Activated B cell treated with CpG ODN at 0.5 μM for 24 hours (primary cell): Measurements from ENCODE around the gene CAST. TPM values are rescaled to one million over a fixed set of nuclear protein-coding genes. Genes with fewer than 3 reads are reported as not detected.

Source experiments
- ATAC-seq: fragments of 200-7000 bp; cut with Tn5 transposase; one replicate; pipeline ENCODE4 v1.10.0; 2021; ENCODE audit warnings: low read depth, mild to moderate bottlenecking, moderate library complexity
- CTCF ChIA-PET: fragments of 350-600 bp; sonication (Branson Sonifier 250); formaldehyde crosslinking; loops from one replicate; lab custom pipeline; 2021; ENCODE audit warnings: antibody characterized with exemption; lab: Charles Lee
- POLR2A ChIA-PET: fragments of 350-600 bp; sonication (Branson Sonifier 250); formaldehyde crosslinking; loops from one replicate; lab custom pipeline; 2021; ENCODE audit warnings: antibody characterized with exemption; lab: Charles Lee
- DNase-seq: peaks from one replicate; pipeline ENCODE4 v3.0.0; 2022
- H3K27ac Mint-ChIP-seq: one replicate; pipeline ENCODE4 v1.8.0; 2020; ENCODE audit warnings: mixed read lengths
- H3K27me3 Mint-ChIP-seq: one replicate; pipeline ENCODE4 v1.8.0; 2021; ENCODE audit warnings: mixed read lengths
- H3K36me3 Mint-ChIP-seq: one replicate; pipeline ENCODE4 v1.8.0; 2021; ENCODE audit warnings: low read depth, mixed read lengths
- H3K4me1 Mint-ChIP-seq: one replicate; pipeline ENCODE4 v1.8.0; 2021; ENCODE audit warnings: mixed read lengths
- H3K4me3 Mint-ChIP-seq: one replicate; pipeline ENCODE4 v1.8.0; 2020; ENCODE audit warnings: mild to moderate bottlenecking, mixed read lengths
- H3K9me3 Mint-ChIP-seq: one replicate; pipeline ENCODE4 v1.8.0; 2020; ENCODE audit warnings: mixed read lengths
- intact Hi-C: fragments of 100-400 bp; cut with micrococcal nuclease; formaldehyde crosslinking; loops from one replicate; pipeline ENCODE4 v1.15.1; 2024
- total RNA-seq: library from RNA; stranded (reverse); gene quantifications from 2 replicates; pipeline ENCODE4 v1.2.3, GENCODE V29; 2022
- TF ChIP-seq, protein P1 (sequence below): fragments of 200-600 bp; IDR thresholded peaks from one replicate; pipeline ENCODE4 v1.8.0; 2022; ENCODE audit warnings: antibody characterized with exemption, mild to moderate bottlenecking

The CAST gene
- total RNA-seq, 1 donor from 2014 or later: 211 TPM

DNA sequence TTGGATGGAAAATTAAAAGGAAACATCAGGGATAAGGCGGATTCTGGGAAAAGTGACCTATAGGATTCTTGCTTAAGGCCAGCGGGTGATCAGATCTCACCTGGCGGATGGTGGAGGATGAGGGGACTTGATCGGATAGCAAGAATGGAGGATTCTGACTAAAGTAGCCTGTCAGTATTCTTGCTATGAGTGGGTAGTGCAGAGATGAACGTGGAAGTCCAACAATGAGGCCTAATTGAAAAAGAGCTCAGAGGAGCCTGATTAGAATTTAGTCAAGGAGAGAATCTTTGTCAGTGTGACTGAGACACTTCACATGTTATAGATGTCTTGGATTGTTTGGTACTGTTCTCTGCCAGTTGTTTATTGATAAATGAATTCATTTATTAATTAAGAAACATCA lies 24.9 kb downstream of the CAST start:
- Mint-ChIP-seq H3K9me3 (no peaks in the 10 kb centered on the region), H3K27ac (no peak overlapping the region), H3K4me3 (peak overlapping the region; percentile 4), H3K27me3 (no peaks in the 10 kb centered on the region), H3K36me3 (peaks cover 34% of the 10 kb centered on the region), H3K4me1 (peaks cover 33% of the 10 kb centered on the region)
- ATAC-seq (no peak), DNase-seq (no peak)
- TF ChIP-seq, protein P1, sequence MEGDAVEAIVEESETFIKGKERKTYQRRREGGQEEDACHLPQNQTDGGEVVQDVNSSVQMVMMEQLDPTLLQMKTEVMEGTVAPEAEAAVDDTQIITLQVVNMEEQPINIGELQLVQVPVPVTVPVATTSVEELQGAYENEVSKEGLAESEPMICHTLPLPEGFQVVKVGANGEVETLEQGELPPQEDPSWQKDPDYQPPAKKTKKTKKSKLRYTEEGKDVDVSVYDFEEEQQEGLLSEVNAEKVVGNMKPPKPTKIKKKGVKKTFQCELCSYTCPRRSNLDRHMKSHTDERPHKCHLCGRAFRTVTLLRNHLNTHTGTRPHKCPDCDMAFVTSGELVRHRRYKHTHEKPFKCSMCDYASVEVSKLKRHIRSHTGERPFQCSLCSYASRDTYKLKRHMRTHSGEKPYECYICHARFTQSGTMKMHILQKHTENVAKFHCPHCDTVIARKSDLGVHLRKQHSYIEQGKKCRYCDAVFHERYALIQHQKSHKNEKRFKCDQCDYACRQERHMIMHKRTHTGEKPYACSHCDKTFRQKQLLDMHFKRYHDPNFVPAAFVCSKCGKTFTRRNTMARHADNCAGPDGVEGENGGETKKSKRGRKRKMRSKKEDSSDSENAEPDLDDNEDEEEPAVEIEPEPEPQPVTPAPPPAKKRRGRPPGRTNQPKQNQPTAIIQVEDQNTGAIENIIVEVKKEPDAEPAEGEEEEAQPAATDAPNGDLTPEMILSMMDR: no peak
- intact Hi-C loops: no loop called here
- ChIA-PET CTCF (interaction anchor here (1.2 to 3.7 kb wide), 3 partner anchors 72 to 85 kb away, joined by 3 to 22 read pairs (median 4); no protein-coding TSS in a partner anchor), POLR2A (interaction anchor here (1.0 kb wide), 1 partner anchor 26 kb away, joined by 8 read pairs; no protein-coding TSS in a partner anchor)

DNA sequence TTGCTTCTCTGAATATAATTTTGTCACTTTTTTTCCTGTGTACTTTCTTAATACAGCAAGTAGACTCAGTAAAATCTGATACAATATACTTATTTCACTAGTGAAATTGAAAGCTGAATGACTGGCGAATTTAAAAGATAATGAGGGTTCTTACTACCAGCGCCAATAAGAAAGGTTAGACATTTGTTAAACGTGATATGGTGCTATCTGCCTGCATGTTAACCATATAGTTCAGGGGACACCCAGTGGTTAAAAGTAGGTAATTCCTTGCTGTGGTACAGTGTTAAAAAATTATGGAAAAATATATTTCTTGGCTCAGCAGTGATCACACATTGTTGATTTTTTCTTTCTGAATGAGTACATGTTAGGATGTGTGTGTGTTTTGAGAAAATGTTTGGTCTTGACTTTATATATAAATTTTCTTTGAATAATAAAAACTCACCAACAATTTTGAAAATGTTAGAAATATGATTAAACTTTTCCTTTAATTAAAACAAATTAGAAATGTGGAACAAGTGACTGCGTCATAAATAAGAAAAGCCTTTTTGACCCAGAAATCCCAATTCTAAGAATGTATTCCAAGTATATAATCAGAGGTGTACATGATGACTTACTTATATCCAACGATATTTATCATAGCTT lies 25.8 kb downstream of the CAST start:
- peaks cover 25% of the 10 kb centered on the region for H3K4me1 Mint-ChIP-seq
- no peaks in the 10 kb centered on the region for H3K9me3 Mint-ChIP-seq
- H3K27me3 Mint-ChIP-seq: no peaks in the 10 kb centered on the region
- POLR2A ChIA-PET: interaction anchor here (1.0 kb wide), 1 partner anchor 27 kb away, joined by 8 read pairs; no protein-coding TSS in a partner anchor
- CTCF ChIA-PET: interaction anchor here (1.2 to 3.7 kb wide), 3 partner anchors 73 to 86 kb away, joined by 3 to 22 read pairs (median 4); no protein-coding TSS in a partner anchor
- peaks cover 33% of the 10 kb centered on the region for H3K36me3 Mint-ChIP-seq
- H3K27ac Mint-ChIP-seq: no peak overlapping the region
- DNase-seq (no peak), ATAC-seq (peak; percentile 71)
- TF ChIP-seq, protein P1: no peak
- intact Hi-C loops: loop anchor here (1.0 kb wide), 1 partner anchor 74 kb away; no protein-coding TSS in a partner anchor
- H3K4me3 Mint-ChIP-seq: no peak overlapping the region

DNA sequence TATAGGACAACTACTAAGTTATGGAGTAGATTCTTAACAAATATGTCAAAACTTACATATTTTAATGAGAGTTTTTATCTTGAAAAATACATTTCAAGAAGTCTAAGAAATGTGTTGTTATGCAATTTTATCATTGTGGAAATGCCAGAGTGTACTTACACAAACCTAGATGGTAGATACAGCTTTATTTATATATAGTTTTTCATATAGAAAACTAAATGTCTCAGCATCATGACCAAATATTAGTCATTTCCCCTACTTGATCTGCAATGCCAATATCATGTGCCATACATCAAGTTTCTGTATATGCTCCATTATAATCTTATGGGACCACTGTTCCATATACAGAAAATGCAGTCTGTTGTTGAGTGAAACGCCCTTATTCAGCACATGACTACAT lies 28.7 kb downstream of the CAST start:
- DNase-seq: no peak
- intact Hi-C loops: no loop called here
- H3K27me3 Mint-ChIP-seq: no peaks in the 10 kb centered on the region
- H3K9me3 Mint-ChIP-seq: no peaks in the 10 kb centered on the region
- no peak for ATAC-seq
- POLR2A ChIA-PET: no interaction called here
- no peak overlapping the region for H3K4me3 Mint-ChIP-seq
- CTCF ChIA-PET: interaction anchor here (0.6 to 1.7 kb wide), 2 partner anchors 53 to 77 kb away, joined by 3 to 6 read pairs; no protein-coding TSS in a partner anchor
- TF ChIP-seq, protein P1: no peak
- peaks cover 36% of the 10 kb centered on the region for H3K36me3 Mint-ChIP-seq
- H3K4me1 Mint-ChIP-seq: peaks cover 17% of the 10 kb centered on the region
- H3K27ac Mint-ChIP-seq: no peak overlapping the region

DNA sequence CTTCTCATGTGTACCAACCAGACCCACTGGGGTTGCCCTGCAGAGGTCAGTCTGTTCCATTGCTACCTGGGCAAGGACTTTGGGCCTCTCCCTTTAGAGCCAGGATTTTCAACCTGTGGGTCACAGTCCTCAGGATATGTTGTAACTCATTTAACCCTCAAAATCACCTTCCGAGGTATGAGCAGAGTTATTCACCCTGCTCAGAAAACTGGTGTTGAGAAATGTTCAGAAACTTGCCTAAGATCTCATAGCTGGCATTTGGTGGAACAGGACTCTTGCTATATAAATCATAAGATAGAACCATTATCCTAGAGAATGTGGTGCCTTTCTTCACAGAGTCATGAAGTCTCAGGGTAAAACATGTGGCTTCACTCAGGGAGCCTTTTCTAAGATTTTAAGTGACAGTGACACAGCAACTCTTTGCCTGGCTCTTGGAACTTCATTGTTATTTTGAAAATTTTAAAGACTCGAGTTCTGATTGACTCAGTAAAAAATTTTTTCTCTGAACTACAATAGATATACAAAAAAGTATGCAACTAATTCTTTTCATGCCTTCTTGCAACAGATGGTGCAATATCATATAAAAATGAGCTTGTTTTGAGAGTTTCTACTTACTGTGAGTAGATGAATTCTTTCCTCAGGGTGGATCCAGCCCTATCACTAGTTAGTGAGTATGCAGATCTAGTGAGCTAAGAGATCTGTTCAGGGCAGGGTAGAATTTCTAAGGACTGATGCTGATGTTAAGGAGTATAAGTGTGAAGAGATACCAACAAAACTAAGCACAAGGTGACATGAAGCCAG lies 29.5 kb downstream of the CAST start:
- POLR2A ChIA-PET: no interaction called here
- ATAC-seq: no peak
- CTCF ChIA-PET: interaction anchor here (1.7 kb wide), 1 partner anchor 77 kb away, joined by 6 read pairs; no protein-coding TSS in a partner anchor

More for the DNA sequence above, 29.5 kb downstream of the CAST start:
- Mint-ChIP-seq H3K36me3 (peaks cover 37% of the 10 kb centered on the region), H3K27ac (no peak overlapping the region), H3K4me1 (peaks cover 9% of the 10 kb centered on the region), H3K4me3 (no peak overlapping the region), H3K9me3 (no peaks in the 10 kb centered on the region), H3K27me3 (no peaks in the 10 kb centered on the region)
- intact Hi-C loops: no loop called here
- TF ChIP-seq, protein P1: no peak
- no peak for DNase-seq
